ENCODE data around the gene COL5A1. TPM values are rescaled to one million over a fixed set of nuclear protein-coding genes. Genes with fewer than 3 reads are reported as not detected.

Gene COL5A1
- total RNA-seq, 1 experiment from 2014 or later, result 9.5 TPM

DNA sequence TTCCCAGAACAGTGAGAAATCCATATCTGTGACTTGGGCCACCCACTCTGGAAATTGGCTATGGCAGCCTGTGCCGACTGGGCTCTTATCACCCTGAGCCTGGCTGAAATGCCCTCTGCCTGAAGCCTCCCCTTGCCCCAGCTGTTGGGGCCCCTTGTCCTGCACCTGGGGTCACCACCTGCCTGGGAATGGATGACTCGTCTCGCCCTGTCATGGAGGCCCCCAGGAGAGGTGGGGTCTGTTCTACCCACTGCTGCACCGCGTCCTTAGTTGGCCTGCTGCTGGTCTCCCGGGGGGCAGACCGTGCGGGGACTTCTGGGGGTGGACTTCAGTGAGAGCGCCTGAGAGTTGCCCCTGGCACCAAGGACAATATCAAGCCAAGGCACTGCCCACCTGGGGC, 46.6 kb upstream of the COL5A1 start:
- Histone ChIP-seq H3K23me2 (ENCODE audit: insufficient read length, low read depth, low read length, poor library complexity, severe bottlenecking) (no peaks in the 10 kb centered on the region), H3K4ac (ENCODE audit: low read depth, low read length) (no peak overlapping the region), H4K8ac (replicated peaks; ENCODE audit: insufficient read length, low read depth, low read length) (no peak overlapping the region), H2AFZ (ENCODE audit: low read length) (no peak overlapping the region), H3K9me3 (ENCODE audit: control insufficient read depth, low read depth, low read length) (no peaks in the 10 kb centered on the region), H3K79me1 (ENCODE audit: insufficient read depth, low read depth, low read length, poor library complexity, severe bottlenecking) (no peaks in the 10 kb centered on the region), H4K20me1 (ENCODE audit: control insufficient read depth, insufficient read depth, insufficient read length) (no peaks in the 10 kb centered on the region), H4K5ac (ENCODE audit: insufficient read length, low read depth, low read length) (no peak overlapping the region), H3K79me2 (ENCODE audit: insufficient read depth, low read length) (no peaks in the 10 kb centered on the region), H3K14ac (ENCODE audit: insufficient read depth, low read length) (no peak overlapping the region), H2BK20ac (ENCODE audit: low read depth, low read length, poor library complexity, severe bottlenecking) (no peak overlapping the region), H2AK5ac (ENCODE audit: insufficient read length, low read length) (no peak overlapping the region), H3K27me3 (ENCODE audit: insufficient read depth, low read length) (no peaks in the 10 kb centered on the region), H3K23ac (ENCODE audit: insufficient read length, low read depth, low read length) (no peak overlapping the region), H3K4me1 (ENCODE audit: insufficient read depth, low read length) (no peaks in the 10 kb centered on the region), H2BK15ac (ENCODE audit: low read depth, low read length) (no peak overlapping the region), H3K56ac (ENCODE audit: insufficient read length, low read depth, low read length) (no peak overlapping the region), H2BK120ac (ENCODE audit: low read depth, low read length, poor library complexity, severe bottlenecking) (no peak overlapping the region), H3K18ac (ENCODE audit: insufficient read length, low read depth, low read length) (no peak overlapping the region), H2BK5ac (ENCODE audit: insufficient read length, low read length) (no peak overlapping the region), H3K27ac (ENCODE audit: insufficient read length, low read depth, low read length) (no peak overlapping the region), H2BK12ac (ENCODE audit: insufficient read length, low read depth, low read length) (no peak overlapping the region), H3K4me2 (ENCODE audit: insufficient read depth, insufficient read length, low read length) (no peak overlapping the region), H3T11ph (ENCODE audit: low read length) (no peak overlapping the region), H4K91ac (ENCODE audit: insufficient read length, low read depth, low read length) (no peak overlapping the region), H3K9ac (ENCODE audit: extremely low read depth, insufficient read length, low read length) (no peak overlapping the region)
- peaks cover 2% of the 10 kb centered on the region; the same call in 1 of the 2 replicates for H3K27me3 Mint-ChIP-seq (ENCODE audit: low read depth)
- H3K27ac Mint-ChIP-seq, result no peak overlapping the region
- H3K36me3 Mint-ChIP-seq (ENCODE audit: insufficient read depth in 1 of 3, low read depth in 3 of 3), result no peaks in the 10 kb centered on the region; a peak in 1 of 7 replicates
- H3K9me3 Mint-ChIP-seq, result peaks cover 0 to 2% of the 10 kb centered on the region in 2 experiments; a peak in 2 of 5 replicates
- H3K4me1 Mint-ChIP-seq, result peaks cover 0 to 9% of the 10 kb centered on the region in 2 experiments; a peak in 2 of 4 replicates
- H3K4me3 Mint-ChIP-seq, result no peak overlapping the region
- WGBS (ENCODE audit: extremely low coverage, insufficient read length, low lambda C conversion rate), result no CpG with 5 or more reads among the region's 9 CpGs
- DNase-seq, result peak; percentile 22
- TF ChIP-seq, protein P1, sequence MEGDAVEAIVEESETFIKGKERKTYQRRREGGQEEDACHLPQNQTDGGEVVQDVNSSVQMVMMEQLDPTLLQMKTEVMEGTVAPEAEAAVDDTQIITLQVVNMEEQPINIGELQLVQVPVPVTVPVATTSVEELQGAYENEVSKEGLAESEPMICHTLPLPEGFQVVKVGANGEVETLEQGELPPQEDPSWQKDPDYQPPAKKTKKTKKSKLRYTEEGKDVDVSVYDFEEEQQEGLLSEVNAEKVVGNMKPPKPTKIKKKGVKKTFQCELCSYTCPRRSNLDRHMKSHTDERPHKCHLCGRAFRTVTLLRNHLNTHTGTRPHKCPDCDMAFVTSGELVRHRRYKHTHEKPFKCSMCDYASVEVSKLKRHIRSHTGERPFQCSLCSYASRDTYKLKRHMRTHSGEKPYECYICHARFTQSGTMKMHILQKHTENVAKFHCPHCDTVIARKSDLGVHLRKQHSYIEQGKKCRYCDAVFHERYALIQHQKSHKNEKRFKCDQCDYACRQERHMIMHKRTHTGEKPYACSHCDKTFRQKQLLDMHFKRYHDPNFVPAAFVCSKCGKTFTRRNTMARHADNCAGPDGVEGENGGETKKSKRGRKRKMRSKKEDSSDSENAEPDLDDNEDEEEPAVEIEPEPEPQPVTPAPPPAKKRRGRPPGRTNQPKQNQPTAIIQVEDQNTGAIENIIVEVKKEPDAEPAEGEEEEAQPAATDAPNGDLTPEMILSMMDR (conservative IDR thresholded peaks at IDR 0.05), result no peak
